OCI-LY1 (cell line): ENCODE results near the gene TRAPPC10.

ENCODE experiments used
- H2AFZ ChIP-seq: fragments of 200-600 bp; sonication (generic), shearing (Covaris generic); 2 replicates; pipeline ENCODE4 v1.6.0; 2014; ENCODE audit warnings: antibody characterized with exemption, mild to moderate bottlenecking, low read length
- H3F3A ChIP-seq: fragments of 200-600 bp; sonication (generic), shearing (Covaris generic); 2 replicates; pipeline ENCODE4 v1.6.0; 2014; ENCODE audit warnings: mild to moderate bottlenecking, antibody characterized with exemption, low read length, moderate library complexity; ENCODE audit not compliant: insufficient read depth
- H3K27ac ChIP-seq: fragments of 200-600 bp; sonication (generic); 2 replicates; pipeline ENCODE4 v1.5.1; 2014; ENCODE audit warnings: low read length, mixed run types, mild to moderate bottlenecking, low read depth; ENCODE audit not compliant: poor library complexity, severe bottlenecking
- H3K27me3 ChIP-seq: fragments of 200-600 bp; sonication (generic); 2 replicates; pipeline ENCODE4 v1.6.0; 2014; ENCODE audit warnings: antibody characterized with exemption, mild to moderate bottlenecking, low read length, moderate library complexity; ENCODE audit not compliant: insufficient read depth
- H3K36me3 ChIP-seq: fragments of 200-600 bp; sonication (generic); 2 replicates; pipeline ENCODE4 v1.6.1; 2014; ENCODE audit warnings: mild to moderate bottlenecking, antibody characterized with exemption, low read length, moderate library complexity, mixed read lengths; ENCODE audit not compliant: insufficient read depth
- H3K4me1 ChIP-seq: fragments of 200-600 bp; sonication (generic); 2 replicates; pipeline ENCODE4 v1.5.1; 2014; ENCODE audit warnings: mild to moderate bottlenecking, low read length, moderate library complexity; ENCODE audit not compliant: insufficient read depth, severe bottlenecking
- H3K4me2 ChIP-seq: fragments of 200-600 bp; sonication (generic), shearing (Covaris generic); 2 replicates; pipeline ENCODE4 v1.6.1; 2014; ENCODE audit warnings: low read length
- H3K4me3 ChIP-seq: fragments of 200-600 bp; sonication (generic); 2 replicates; pipeline ENCODE4 v1.5.1; 2014; ENCODE audit warnings: low read length, low read depth, mild to moderate bottlenecking, mixed read lengths; ENCODE audit not compliant: poor library complexity, severe bottlenecking
- H3K79me2 ChIP-seq: fragments of 200-600 bp; shearing (Covaris generic); 2 replicates; pipeline ENCODE4 v1.6.1; 2016; ENCODE audit warnings: mixed run types, low read length, mixed read lengths; ENCODE audit not compliant: insufficient read depth
- H3K9ac ChIP-seq: fragments of 200-600 bp; sonication (generic), shearing (Covaris generic); 2 replicates; pipeline ENCODE4 v1.6.1; 2014; ENCODE audit warnings: mild to moderate bottlenecking, low read length, mixed read lengths
- H3K9me2 ChIP-seq: fragments of 200-600 bp; sonication (generic), shearing (Covaris generic); 2 replicates; pipeline ENCODE4 v1.6.1; 2014; ENCODE audit warnings: low read depth, mild to moderate bottlenecking, low read length, mixed read lengths
- H3K9me3 ChIP-seq: fragments of 200-600 bp; shearing (Covaris generic); 2 replicates; pipeline ENCODE4 v1.6.1; 2014; ENCODE audit warnings: low read length, mixed read lengths
- H4K20me1 ChIP-seq: fragments of 200-600 bp; sonication (generic), shearing (Covaris generic); 2 replicates; pipeline ENCODE4 v1.6.0; 2016; ENCODE audit warnings: mild to moderate bottlenecking, low read length; ENCODE audit not compliant: insufficient read depth
- EZH2 ChIP-seq: fragments of 200-600 bp; sonication (generic), shearing (Covaris generic); IDR thresholded peaks from 2 replicates; pipeline ENCODE4 v1.8.0; 2017; ENCODE audit warnings: borderline replicate concordance, mixed run types, mild to moderate bottlenecking, antibody characterized with exemption, low read length, moderate library complexity, mixed read lengths
- TF ChIP-seq, protein P1 (sequence below): fragments of 200-600 bp; sonication (generic), shearing (Covaris generic); IDR thresholded peaks from 2 replicates; pipeline ENCODE4 v1.5.1; 2017; ENCODE audit warnings: mild to moderate bottlenecking, antibody characterized with exemption, low read length, moderate library complexity, mixed read lengths

The TRAPPC10 gene

DNA sequence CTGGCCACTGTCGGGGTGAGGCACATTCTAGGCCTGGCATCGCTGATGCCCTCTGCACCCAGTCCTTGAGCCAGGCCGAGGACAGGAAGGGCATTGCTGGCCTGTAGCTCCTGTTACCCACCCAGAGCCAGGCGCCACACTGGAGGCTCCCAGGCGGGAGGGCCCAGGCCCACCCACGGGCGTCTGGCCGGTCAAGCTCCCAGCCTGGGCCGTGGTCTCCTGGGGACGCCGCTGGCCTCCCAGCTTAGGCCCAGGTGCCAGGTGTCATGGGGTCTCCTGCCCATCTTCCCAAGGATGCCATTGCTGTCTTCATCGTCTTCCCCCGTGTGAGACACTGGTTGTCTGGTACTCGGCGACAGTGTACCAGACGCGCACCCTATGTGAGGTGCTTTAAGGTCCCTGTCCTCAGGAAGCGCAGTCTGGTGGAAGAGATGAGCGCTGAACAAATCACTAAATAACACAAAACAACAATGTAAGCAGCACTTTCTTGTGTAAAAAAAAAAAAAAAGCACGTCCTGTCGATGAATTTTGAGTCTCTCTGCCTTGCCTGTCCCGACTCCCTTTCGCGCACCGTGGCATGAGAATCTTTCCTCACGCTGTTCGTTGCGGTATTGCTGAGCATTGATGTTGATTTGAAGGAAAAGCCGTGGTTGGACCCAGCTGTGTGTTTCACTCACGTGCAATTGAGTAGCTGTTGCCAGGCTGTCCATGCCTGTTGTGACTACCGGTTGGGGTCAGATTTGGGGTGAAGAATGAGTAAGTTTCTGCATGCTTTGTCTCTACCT is 27.0 kb upstream of the TRAPPC10 start:
- H4K20me1 ChIP-seq, result no peaks in the 10 kb centered on the region
- H3K79me2 ChIP-seq, result no peaks in the 10 kb centered on the region
- no peaks in the 10 kb centered on the region for H3K36me3 ChIP-seq
- no peak overlapping the region for H3K4me3 ChIP-seq
- no peak overlapping the region for H3K4me2 ChIP-seq
- TF ChIP-seq, protein P1, sequence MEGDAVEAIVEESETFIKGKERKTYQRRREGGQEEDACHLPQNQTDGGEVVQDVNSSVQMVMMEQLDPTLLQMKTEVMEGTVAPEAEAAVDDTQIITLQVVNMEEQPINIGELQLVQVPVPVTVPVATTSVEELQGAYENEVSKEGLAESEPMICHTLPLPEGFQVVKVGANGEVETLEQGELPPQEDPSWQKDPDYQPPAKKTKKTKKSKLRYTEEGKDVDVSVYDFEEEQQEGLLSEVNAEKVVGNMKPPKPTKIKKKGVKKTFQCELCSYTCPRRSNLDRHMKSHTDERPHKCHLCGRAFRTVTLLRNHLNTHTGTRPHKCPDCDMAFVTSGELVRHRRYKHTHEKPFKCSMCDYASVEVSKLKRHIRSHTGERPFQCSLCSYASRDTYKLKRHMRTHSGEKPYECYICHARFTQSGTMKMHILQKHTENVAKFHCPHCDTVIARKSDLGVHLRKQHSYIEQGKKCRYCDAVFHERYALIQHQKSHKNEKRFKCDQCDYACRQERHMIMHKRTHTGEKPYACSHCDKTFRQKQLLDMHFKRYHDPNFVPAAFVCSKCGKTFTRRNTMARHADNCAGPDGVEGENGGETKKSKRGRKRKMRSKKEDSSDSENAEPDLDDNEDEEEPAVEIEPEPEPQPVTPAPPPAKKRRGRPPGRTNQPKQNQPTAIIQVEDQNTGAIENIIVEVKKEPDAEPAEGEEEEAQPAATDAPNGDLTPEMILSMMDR, result no peak
- no peak for TF ChIP-seq EZH2
- H3K27ac ChIP-seq, result no peak overlapping the region
- H3K9me3 ChIP-seq, result no peaks in the 10 kb centered on the region
- no peaks in the 10 kb centered on the region for H3F3A ChIP-seq
- no peak overlapping the region for H2AFZ ChIP-seq
- no peak overlapping the region for H3K9ac ChIP-seq
- no peaks in the 10 kb centered on the region for H3K9me2 ChIP-seq
- peaks cover 8% of the 10 kb centered on the region for H3K27me3 ChIP-seq
- H3K4me1 ChIP-seq, result peaks cover 5% of the 10 kb centered on the region

DNA sequence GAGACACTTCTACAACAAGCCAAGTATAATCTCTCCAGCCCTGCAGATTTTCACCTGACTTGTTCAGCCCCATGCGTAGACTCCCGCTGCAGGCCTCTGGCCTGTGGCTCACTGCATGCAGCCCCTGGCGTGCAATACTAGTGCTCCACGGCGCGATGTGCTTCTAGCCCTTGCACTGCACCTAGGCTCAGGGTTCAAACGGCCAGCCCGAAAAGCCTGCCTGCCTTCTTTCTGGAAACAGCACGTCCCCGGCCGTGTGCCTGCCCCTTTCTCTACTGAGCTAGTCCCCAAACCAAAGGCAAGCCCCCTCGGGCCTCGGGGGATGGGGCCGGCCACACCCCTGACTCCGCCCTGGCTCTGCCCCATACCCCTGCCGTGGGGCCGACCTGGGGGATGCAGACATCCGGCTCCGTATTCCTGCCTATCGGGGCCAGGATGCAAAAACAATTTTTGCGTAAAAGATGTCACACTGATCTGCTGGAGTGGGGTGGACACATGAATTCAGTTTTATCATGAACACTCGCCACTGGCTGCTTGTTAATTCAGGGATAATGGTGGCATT is 26.3 kb upstream of the TRAPPC10 start:
- no peaks in the 10 kb centered on the region for H3K9me2 ChIP-seq
- H3K27ac ChIP-seq, result no peak overlapping the region
- TF ChIP-seq, protein P1, result no peak
- no peak for TF ChIP-seq EZH2
- peaks cover 5% of the 10 kb centered on the region for H3K4me1 ChIP-seq
- no peaks in the 10 kb centered on the region for H4K20me1 ChIP-seq
- no peaks in the 10 kb centered on the region for H3K79me2 ChIP-seq
- no peak overlapping the region for H3K4me2 ChIP-seq
- H3K4me3 ChIP-seq, result no peak overlapping the region
- no peaks in the 10 kb centered on the region for H3F3A ChIP-seq
- peaks cover 8% of the 10 kb centered on the region for H3K27me3 ChIP-seq
- H2AFZ ChIP-seq, result no peak overlapping the region
- no peaks in the 10 kb centered on the region for H3K9me3 ChIP-seq
- no peak overlapping the region for H3K9ac ChIP-seq
- no peaks in the 10 kb centered on the region for H3K36me3 ChIP-seq

DNA sequence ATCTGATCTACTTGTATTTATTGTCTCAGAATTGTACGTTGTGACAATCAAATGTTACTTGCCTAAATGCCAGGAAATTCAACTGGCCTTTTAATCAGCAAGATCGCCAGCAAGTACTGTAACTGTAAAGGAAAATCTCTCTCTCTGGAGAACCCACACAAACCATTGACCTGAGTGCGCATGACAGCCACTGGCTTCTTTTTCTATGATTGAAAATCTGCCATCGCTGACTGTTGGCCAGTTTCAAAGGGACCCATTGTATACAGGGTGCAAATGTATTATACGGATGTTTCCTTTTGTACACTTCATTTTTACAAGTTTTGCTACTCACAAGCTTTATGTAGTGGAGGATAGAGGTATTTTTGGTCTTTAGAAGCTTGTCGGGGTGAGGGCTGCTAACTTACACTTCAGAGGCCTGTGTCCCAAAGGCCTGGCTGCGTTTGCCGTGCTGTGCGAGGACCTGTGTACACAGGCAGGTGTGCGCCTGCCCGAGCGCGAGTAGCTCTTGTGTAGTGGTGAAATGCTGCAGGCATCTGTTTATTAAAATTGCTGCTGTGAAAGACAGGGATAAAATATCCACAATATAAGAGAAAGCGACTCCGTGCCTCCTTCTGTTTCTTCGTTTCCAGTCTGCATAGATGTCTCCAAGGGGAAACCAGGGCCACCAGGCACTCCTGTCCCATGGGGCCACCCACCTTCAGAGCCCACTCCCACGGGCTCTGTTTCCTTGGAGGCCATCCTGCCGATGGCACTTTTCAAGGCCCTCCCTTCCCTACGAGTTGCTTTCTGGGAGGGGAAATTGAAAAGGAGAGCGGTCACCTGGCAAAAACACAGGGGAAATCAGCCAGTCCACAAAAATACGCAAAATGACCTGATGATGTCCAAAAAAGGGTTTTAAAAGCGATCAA is 25.3 kb upstream of the TRAPPC10 start:
- H3K4me1 ChIP-seq, result peaks cover 5% of the 10 kb centered on the region
- no peaks in the 10 kb centered on the region for H3F3A ChIP-seq
- no peaks in the 10 kb centered on the region for H3K36me3 ChIP-seq
- no peak overlapping the region for H2AFZ ChIP-seq
- no peak overlapping the region for H3K27ac ChIP-seq
- no peak overlapping the region for H3K4me3 ChIP-seq
- no peak overlapping the region for H3K9ac ChIP-seq
- H3K79me2 ChIP-seq, result no peaks in the 10 kb centered on the region
- H3K9me2 ChIP-seq, result no peaks in the 10 kb centered on the region
- peaks cover 14% of the 10 kb centered on the region for H3K27me3 ChIP-seq
- no peaks in the 10 kb centered on the region for H3K9me3 ChIP-seq
- H3K4me2 ChIP-seq, result no peak overlapping the region
- no peak for TF ChIP-seq EZH2
- TF ChIP-seq, protein P1, result no peak
- no peaks in the 10 kb centered on the region for H4K20me1 ChIP-seq
